GM12873 (cell line): ENCODE measurements around the gene SLC44A1.

ENCODE experiments used
- TF ChIP-seq, protein P1 (sequence below): IDR thresholded peaks from 2 replicates; pipeline ENCODE4 v1.5.1; 2012; ENCODE audit warnings: low read depth, mild to moderate bottlenecking, moderate library complexity, low read length, control low read depth; ENCODE audit not compliant: insufficient read depth; ENCODE audit errors: missing control alignments

The SLC44A1 gene

GRCh38 chr9:105259731-105260612, 15.5 kb downstream of the SLC44A1 start:
- TF ChIP-seq, protein P1, sequence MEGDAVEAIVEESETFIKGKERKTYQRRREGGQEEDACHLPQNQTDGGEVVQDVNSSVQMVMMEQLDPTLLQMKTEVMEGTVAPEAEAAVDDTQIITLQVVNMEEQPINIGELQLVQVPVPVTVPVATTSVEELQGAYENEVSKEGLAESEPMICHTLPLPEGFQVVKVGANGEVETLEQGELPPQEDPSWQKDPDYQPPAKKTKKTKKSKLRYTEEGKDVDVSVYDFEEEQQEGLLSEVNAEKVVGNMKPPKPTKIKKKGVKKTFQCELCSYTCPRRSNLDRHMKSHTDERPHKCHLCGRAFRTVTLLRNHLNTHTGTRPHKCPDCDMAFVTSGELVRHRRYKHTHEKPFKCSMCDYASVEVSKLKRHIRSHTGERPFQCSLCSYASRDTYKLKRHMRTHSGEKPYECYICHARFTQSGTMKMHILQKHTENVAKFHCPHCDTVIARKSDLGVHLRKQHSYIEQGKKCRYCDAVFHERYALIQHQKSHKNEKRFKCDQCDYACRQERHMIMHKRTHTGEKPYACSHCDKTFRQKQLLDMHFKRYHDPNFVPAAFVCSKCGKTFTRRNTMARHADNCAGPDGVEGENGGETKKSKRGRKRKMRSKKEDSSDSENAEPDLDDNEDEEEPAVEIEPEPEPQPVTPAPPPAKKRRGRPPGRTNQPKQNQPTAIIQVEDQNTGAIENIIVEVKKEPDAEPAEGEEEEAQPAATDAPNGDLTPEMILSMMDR = no peak

DNA sequence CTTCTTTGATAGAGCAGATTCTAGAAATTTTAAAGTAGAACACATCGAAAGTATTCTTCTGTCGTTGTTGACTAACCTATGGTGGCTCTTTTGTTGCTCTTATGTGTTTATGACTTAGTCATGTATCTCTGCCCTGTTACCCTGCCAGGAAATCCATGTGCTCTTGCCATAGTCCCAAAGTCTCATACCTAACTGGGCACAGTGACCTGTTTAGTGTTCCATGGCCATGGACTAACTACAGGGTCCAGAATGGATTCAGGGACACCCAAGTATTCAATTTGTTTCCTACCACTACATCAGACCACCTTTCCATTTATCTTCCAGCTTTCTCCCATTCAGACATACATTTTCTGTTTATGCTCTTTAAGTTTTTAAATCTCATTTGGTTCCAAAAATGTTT, 18.0 kb downstream of the SLC44A1 start:
- TF ChIP-seq, protein P1 = no peak

GRCh38 chr9:105264380-105264779, 19.9 kb downstream of the SLC44A1 start:
- TF ChIP-seq, protein P1 = no peak

DNA sequence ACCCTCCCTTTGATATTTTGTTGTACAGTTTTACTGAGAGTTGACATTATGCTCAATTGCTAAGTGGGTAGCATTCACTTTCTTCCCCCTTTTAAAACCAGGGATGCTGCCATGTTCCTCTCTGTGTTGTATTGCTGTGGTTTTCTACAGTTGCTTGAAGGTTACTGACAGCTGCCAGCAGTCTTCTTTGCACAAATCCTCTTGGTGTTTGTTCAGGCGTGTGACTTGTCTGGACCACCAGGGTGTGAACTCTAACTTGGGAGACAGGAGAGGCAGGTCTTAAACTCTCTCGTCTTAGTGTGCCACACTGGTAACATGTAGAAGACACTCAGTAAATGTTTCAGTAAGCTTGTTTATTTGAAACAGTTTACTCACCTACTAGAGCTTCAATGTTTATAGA, 25.1 kb downstream of the SLC44A1 start:
- TF ChIP-seq, protein P1 = no peak

- TF ChIP-seq, protein P1 = no peak
These were observed 26.3 kb downstream of the SLC44A1 start for GRCh38 chr9:105270711-105271110.

- TF ChIP-seq, protein P1 = no peak
These were observed 29.3 kb downstream of the SLC44A1 start for GRCh38 chr9:105273731-105274130.

- TF ChIP-seq, protein P1 = no peak
These were observed 30.7 kb downstream of the SLC44A1 start for GRCh38 chr9:105275111-105275510.
